Calu3 (cell line): ENCODE measurements around the gene NDST4. TPM values are rescaled to one million over a fixed set of nuclear protein-coding genes. Genes with fewer than 3 reads are reported as not detected.

Experiments used
- BruUV-seq: library from RNA; stranded (reverse); fragments of 400-500 nt; replicated peaks from 2 replicates; lab custom pipeline; 2021; lab: Mats Ljungman, UMichigan
- CTCF ChIA-PET: fragments of 300-600 bp; sonication (Branson Sonifier 250); formaldehyde crosslinking; loops from one replicate; lab custom pipeline; 2022; ENCODE audit warnings: antibody characterized with exemption; lab: Charles Lee
- DNase-seq: peaks from one replicate; pipeline ENCODE4 v3.0.0; 2022
- H3K27ac Mint-ChIP-seq: one replicate; pipeline ENCODE4 v1.8.0; 2022; ENCODE audit warnings: mixed read lengths; ENCODE audit not compliant: unreplicated experiment
- H3K27me3 Mint-ChIP-seq: one replicate; pipeline ENCODE4 v1.8.0; 2022; ENCODE audit warnings: mixed read lengths; ENCODE audit not compliant: unreplicated experiment
- H3K36me3 Mint-ChIP-seq: one replicate; pipeline ENCODE4 v1.8.0; 2022; ENCODE audit warnings: mild to moderate bottlenecking, moderate library complexity, mixed read lengths; ENCODE audit not compliant: insufficient read depth, unreplicated experiment
- H3K4me1 Mint-ChIP-seq: one replicate; pipeline ENCODE4 v1.8.0; 2022; ENCODE audit warnings: mild to moderate bottlenecking, low read depth, mixed read lengths; ENCODE audit not compliant: unreplicated experiment
- H3K4me3 Mint-ChIP-seq: one replicate; pipeline ENCODE4 v1.8.0; 2022; ENCODE audit warnings: mild to moderate bottlenecking, low read depth, moderate library complexity, mixed read lengths; ENCODE audit not compliant: unreplicated experiment
- H3K9me3 Mint-ChIP-seq: one replicate; pipeline ENCODE4 v1.8.0; 2022; ENCODE audit warnings: low read depth, mixed read lengths; ENCODE audit not compliant: unreplicated experiment
- CTCF ChIP-seq: fragments of 200-600 bp; IDR thresholded peaks from one replicate; pipeline ENCODE4 v1.8.0; 2022; ENCODE audit warnings: antibody characterized with exemption; ENCODE audit not compliant: unreplicated experiment
- intact Hi-C: fragments of 100-400 bp; cut with micrococcal nuclease; formaldehyde crosslinking; loops from one replicate; pipeline ENCODE4 v1.10.0; 2022; ENCODE audit not compliant: unreplicated experiment
- total RNA-seq: library from RNA; stranded (reverse); gene quantifications from 2 replicates; pipeline ENCODE4 v1.2.3, GENCODE V29; 2022

Gene NDST4
- total RNA-seq, 1 experiment from 2014 or later: not detected

GRCh38 chr4:114866901-114867670 lies 246.3 kb downstream of the NDST4 start:
- CTCF ChIA-PET: interaction anchor here (0.6 to 0.7 kb wide), 2 partner anchors 14 to 26 kb away, joined by 3 to 7 read pairs; no protein-coding TSS in a partner anchor
- intact Hi-C loops: no loop called here
- H3K27ac Mint-ChIP-seq: no peak overlapping the region
- TF ChIP-seq CTCF: no peak
- H3K4me1 Mint-ChIP-seq: no peaks in the 10 kb centered on the region
- no peaks in the 10 kb centered on the region for H3K9me3 Mint-ChIP-seq
- no peak for DNase-seq
- H3K4me3 Mint-ChIP-seq: no peak overlapping the region
- H3K36me3 Mint-ChIP-seq: no peaks in the 10 kb centered on the region
- BruUV-seq: no TSS peak
- H3K27me3 Mint-ChIP-seq: no peaks in the 10 kb centered on the region

GRCh38 chr4:114864060-114864459 lies 249.4 kb downstream of the NDST4 start:
- Mint-ChIP-seq H3K9me3 (no peaks in the 10 kb centered on the region), H3K36me3 (no peaks in the 10 kb centered on the region), H3K4me3 (no peak overlapping the region), H3K27ac (no peak overlapping the region), H3K27me3 (no peaks in the 10 kb centered on the region), H3K4me1 (no peaks in the 10 kb centered on the region)
- no peak for TF ChIP-seq CTCF
- no TSS peak for BruUV-seq
- intact Hi-C loops: no loop called here
- DNase-seq: no peak
- CTCF ChIA-PET: no interaction called here

GRCh38 chr4:114860786-114861185 lies 252.6 kb downstream of the NDST4 start:
- TF ChIP-seq CTCF: no peak
- DNase-seq: no peak
- no TSS peak for BruUV-seq
- intact Hi-C loops: no loop called here
- Mint-ChIP-seq H3K36me3 (no peaks in the 10 kb centered on the region), H3K9me3 (no peaks in the 10 kb centered on the region), H3K4me3 (no peak overlapping the region), H3K27ac (no peak overlapping the region), H3K27me3 (no peaks in the 10 kb centered on the region), H3K4me1 (no peaks in the 10 kb centered on the region)
- CTCF ChIA-PET: no interaction called here

- Mint-ChIP-seq H3K4me3 (no peak overlapping the region), H3K9me3 (peaks cover 3% of the 10 kb centered on the region), H3K27me3 (no peaks in the 10 kb centered on the region), H3K27ac (no peak overlapping the region), H3K36me3 (no peaks in the 10 kb centered on the region), H3K4me1 (no peaks in the 10 kb centered on the region)
- no TSS peak for BruUV-seq
- no peak for TF ChIP-seq CTCF
- intact Hi-C loops: no loop called here
- CTCF ChIA-PET: no interaction called here
- no peak for DNase-seq
Observed at GRCh38 chr4:114857831-114858230, 255.6 kb downstream of the NDST4 start.
